Kidney tubule cell (primary cell): ENCODE measurements around the gene EXOC6B.

Experiments used
- DNase-seq: peaks from one replicate; pipeline ENCODE4 v3.0.0-alpha.2; 2018; ENCODE audit warnings: low spot score

EXOC6B gene

DNA sequence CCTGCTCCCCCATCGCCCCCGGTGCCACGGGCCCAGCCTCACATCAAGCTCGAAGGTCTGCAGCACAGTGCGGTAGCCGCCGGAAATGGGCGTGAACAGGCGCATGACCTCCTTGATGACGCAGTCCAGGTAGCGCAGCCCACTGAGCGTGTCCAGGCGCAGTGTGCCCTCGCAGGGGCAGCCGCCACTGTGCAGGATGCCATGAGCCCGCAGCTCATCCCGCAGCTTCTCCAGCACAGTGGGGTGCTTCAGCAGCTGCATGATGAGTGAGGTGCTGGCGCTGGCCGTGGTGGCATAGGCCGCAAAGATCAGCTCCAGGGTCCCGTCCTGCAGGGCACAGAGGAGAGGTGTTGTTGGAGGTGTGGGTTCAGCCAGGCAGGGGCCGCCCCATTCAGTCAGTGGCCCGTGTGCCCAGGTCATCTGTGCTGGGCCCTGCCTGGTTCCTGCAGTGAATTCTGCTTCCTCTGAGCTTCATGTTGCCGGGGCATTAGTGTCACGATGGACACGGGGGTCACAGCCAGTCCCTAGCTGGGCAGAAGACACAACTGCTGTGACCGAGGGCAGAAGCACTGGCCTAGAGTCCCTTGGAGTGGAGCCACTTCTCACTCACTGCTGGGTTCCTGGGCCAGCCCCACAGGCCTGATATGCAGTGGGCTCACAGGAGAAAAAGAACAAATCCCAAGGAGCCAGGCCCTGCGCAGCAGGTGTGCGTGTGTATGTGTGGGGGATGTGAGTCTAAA is 692.7 kb downstream of the EXOC6B start:
- DNase-seq, result no peak

- no peak for DNase-seq
These were observed 693.7 kb downstream of the EXOC6B start for GRCh38 chr2:72131916-72132841.

GRCh38 chr2:72131371-72131891 is 694.4 kb downstream of the EXOC6B start:
- DNase-seq, result no peak

DNA sequence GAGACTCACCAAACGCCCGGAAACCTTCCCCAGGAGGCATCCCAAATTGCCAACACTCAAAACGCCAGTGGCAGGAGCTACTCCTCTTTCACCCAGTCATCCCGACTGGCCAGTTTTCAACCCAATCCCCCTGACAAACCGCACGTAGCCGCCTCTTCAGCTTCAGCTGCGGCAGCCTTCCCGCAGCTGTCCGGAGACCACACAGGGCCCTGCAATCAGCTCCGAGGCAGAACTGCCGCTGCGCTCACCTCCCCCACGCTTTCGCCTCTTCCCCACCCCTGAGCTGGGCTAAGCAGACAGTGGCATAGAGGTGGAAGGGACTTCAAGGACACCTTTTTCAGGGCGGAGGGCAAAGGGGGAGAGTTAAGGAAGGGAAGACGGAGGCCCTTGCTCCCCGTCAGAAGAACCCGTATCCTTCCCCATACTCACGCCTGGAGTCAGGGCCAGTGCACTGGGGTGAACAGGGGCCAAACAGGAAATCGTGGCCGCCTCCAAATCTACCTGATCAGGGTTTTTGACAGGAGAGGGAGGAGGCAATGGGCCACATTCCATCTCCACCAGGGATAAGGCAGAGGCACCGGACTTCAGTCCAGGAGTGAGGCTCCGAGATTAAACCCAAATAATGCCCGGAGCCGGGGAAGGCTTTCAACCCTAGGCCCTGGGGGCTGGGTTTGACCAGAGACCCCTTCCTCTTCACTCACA is 695.0 kb downstream of the EXOC6B start:
- DNase-seq, result no peak

- no peak for DNase-seq
These were observed 696.0 kb downstream of the EXOC6B start for GRCh38 chr2:72129681-72130340.

- DNase-seq, result no peak
These were observed 697.0 kb downstream of the EXOC6B start for GRCh38 chr2:72128843-72129227.

DNA sequence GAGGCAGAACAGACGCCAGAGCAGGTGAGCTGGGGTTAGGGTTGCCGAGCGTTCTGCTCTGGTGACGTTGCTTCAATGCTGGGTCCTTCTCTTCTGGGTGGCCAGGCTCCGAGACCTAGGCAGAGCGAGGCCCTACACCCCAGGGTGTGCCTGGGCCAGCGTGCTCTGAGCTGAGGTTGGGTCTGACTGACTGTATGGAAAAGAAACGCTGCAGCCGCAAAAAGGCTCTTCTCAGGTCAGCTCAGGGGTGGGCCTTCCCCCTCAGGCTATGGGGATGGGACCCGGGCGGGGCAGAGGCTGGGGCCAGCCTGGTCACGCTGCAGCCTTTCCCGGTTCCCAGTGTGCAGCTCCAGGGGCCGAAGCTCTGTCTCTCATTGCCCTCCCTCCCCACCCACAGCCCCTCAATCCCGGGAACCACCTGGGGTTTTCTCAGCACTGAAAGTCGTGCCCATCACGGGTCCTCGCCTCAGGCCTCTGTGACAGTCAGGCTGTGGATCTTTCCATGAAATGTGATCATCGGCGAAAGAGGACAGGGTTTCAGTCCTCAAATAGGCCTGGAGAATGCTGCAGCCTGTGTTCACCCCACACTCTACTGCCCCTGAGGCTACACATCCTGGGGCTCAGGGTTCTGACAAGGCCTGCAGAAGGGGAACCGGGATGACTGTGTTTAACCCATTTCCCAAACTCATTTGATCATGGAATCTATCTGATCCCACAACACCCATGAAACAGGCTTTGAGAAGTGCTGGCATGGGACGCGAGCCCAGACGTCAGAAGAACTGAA is 697.6 kb downstream of the EXOC6B start:
- DNase-seq, result no peak

DNA sequence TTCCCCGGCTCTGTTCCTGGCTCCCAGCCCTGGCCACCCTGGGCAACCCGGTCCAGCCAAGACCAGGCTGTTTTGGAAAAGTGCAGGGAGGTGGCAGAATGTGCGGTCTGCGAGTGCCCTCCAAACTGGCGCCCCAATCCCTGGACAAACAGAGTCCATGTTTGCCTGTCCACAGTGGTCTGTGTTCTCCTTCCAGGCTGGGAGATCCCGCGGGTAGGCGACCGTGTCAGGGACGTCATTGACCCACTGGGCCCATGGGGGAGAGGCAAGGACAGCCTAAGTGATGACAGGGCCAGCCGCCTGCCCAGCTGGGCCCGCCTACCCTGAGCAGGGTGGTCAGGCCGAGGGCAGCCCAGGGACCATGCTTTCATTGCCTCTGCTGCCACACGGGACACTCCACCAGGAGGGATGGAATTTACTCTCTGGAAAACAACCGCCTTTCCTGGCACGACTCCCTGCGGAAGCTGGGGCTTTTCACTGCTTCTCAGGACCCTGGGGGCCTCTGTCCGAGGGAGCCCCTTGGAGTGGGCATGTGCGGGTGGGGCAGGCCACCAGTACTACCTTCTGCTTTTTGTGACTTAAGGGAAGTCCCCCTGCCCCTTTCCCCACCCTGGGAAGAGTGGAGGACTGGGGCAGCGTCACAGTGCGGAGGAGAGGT is 698.3 kb downstream of the EXOC6B start:
- DNase-seq, result no peak

DNA sequence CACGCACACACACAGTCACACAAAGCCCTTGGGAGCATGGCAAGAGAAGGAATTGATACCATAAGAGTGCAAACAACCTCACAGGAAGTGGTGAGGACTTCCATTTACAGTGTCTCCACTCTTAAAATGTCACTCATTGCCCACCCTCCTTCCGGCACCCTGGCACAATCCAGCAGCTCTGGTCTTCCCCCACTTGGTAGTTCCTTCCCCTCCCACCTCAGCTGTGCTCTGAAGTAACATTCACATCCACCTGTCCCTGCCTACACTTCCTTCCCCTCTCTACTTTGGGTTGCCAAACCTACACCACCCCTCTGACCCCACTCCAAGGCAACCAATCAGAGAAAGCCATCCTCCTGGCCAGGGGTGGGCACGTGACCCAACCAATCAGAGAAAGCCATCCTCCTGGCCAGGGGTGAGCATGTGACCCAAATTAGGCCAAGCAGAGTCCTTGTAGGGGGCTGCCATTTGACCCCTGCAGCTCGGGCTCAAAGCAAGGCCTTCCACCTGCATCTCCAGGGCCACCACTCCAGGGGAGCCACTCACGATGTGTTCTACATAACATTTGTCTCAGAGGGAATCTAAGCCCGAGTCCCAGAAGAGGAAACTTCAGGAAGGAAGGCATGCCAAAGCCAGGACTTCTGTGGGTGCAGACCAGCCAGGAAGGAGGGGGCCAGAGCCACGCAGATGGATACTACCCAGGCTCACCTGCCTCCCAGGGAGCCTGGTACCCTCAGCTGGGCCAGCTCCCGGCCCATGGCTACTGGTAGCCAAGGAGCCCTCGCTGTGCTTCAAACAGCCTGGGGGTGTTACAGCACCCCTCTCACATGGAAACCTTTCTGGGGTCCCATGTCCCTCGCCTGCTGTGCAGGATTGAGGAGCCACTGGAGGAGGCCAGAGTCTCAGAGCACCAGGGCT is 699.4 kb downstream of the EXOC6B start:
- DNase-seq, result no peak
